Iris pigment epithelial cell (primary cell): ENCODE data around the gene AGAP1.

Experiments
- DNase-seq: peaks from one replicate; pipeline ENCODE4 v3.0.0-alpha.2; 2011; ENCODE audit warnings: low read depth

AGAP1 gene

DNA sequence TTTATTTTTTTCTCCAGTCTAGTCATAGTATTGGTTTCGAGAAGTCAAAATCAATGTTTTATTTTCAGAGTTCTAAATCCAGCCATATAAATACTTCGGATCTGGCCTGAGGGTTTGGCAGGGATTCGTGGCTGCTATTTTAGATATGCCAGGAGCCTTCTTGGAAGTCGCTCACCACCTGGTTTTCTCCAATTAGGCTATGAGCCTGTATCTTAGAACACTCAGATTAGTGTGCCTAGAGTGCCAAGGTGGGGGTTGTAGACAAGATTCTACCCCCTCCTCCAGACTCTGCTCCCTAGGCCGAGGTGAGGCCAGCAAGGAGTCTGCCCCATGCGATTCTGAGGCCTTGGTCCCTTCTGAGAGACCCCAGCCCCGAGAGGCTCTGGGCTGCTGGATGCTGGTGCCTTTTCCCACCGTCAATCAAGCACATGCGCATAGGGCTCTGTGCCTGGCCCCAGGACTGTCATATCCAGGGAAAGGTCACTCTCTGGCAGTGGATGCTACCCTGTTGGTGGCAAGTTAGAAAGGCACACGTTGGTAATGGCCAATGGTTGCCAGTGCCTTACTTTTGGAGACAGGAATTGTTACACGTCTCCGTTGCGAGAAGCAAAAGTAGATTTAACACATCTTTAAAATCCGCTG is 197.1 kb downstream of the AGAP1 start:
- no peak for DNase-seq

- no peak for DNase-seq
Observed at GRCh38 chr2:235692076-235692475, 198.2 kb downstream of the AGAP1 start.

- no peak for DNase-seq
Observed at GRCh38 chr2:235692671-235693171, 198.9 kb downstream of the AGAP1 start.

DNA sequence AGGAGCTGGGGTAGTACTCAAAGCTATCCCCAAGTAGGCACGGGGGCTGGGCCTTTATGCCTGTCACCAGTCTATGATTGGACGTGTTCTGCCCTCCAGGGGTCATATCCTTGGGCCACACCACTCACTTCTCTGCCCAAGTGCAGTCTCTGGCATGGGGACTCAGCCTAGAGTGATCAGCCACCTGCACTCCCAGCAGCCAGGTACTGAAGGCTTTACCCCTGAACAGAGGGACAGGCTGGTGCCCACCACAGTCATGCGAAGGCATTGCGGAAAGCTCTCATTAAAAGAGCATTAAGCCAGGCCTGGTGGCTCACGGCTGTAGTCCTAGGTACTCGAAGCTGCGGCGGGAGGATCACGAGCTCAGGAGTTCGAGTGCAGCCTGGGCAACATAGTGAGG is 199.4 kb downstream of the AGAP1 start:
- no peak for DNase-seq

- DNase-seq, result peak; percentile 67
Observed at GRCh38 chr2:235694721-235695601, 201.1 kb downstream of the AGAP1 start.

GRCh38 chr2:235695602-235695895 is 201.7 kb downstream of the AGAP1 start:
- no peak for DNase-seq

- no peak for DNase-seq
Observed at GRCh38 chr2:235697041-235697440, 203.2 kb downstream of the AGAP1 start.

DNA sequence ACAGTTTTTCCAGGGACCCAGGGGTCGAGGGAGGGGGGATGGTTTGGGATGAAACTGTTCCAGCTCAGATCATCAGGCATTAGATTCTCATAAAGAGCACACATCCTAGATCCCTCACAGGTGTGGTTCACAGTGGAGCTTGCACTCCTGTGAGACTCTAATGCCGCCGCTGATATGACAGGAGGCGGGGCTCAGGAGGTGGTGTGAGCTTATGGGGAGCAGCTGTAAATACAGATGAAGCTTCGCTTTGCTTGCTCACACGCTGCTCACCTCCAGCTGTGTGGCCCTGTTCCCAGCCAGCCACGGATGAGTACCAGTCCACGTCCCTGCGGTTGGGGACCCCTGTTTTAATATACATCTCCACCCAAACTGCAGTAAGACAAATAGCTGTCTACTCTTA is 204.2 kb downstream of the AGAP1 start:
- DNase-seq, result no peak

DNA sequence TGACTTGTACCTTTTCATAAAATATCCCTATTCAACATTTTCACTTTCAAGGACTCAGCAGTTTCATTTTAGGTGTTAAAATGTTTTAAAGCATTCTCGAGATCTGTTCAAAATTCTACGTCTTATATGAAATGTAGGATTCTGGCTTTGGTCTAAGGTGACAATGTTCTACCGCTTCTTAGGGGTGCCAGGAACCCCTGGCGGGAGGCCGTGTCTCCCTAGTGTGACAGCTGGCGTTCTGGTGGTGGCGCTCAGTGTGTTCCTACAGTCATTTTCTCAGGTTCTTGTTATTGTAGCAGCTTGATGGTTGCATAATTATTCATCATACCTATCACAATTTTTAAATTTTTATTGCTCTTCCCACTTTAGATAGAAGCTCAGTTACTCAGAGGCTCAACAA is 204.6 kb downstream of the AGAP1 start:
- no peak for DNase-seq

DNA sequence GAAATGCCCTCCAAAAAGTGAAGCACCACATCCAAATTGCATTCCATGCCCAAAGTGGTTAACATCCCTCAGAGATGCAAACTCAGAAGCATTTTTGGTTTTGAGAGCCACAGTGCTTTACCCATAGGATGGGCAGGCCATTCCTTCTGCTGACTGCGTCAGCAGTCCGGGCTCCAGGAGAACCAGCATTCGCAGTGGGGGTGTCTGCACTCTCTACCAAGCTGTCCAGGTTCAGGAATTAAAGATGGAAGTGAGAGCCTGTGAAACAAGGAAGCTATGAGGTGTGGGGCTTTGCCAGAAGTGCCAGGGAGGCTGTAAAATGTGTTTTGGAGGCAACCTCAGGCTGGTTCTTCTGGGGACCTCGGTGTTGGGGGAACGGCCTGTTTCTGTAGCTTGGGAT is 205.7 kb downstream of the AGAP1 start:
- no peak for DNase-seq

DNA sequence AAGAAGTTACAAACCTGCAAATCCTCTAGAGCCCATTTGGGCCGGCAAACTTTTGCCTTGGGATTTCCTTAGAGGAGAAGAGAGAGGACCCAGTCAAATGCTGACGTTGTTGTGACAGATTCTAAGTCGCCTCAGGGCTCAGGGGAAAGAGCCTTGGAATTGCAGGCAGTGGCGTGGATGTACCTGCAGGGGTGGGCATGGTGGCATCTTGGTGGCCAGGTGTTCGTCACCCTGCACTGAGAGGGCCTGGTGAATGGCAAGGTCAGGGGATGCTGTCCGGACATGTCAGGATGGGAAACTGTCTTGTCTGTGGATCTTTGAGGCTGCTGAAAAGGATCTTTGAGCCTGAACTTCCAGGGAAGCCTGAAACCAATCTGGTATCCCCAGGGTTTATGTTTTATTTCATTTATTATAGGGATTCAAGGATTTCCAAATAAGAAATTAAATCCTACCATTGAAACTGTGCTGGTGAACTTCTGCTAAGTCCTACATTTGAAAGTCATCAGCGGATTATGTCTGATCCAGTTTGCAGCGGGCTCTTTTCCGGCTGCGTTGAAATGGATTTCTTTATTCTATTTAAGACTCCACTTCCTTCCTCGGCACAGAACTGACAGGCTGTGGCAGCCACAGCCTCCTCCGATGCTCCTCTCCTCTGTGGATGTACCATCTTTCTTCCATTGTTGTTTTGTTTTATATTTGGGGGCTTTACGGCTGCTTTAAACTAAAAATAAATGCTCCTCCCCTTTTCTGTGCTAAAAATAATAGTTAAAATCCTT is 207.6 kb downstream of the AGAP1 start:
- DNase-seq, result peak; percentile 10

GRCh38 chr2:235702186-235702585 is 208.3 kb downstream of the AGAP1 start:
- DNase-seq, result no peak

- no peak for DNase-seq
Observed at GRCh38 chr2:235703711-235704295, 210.0 kb downstream of the AGAP1 start.

- no peak for DNase-seq
Observed at GRCh38 chr2:235705296-235705695, 211.5 kb downstream of the AGAP1 start.

- DNase-seq, result no peak
Observed at GRCh38 chr2:235706506-235706905, 212.7 kb downstream of the AGAP1 start.

- DNase-seq, result no peak
Observed at GRCh38 chr2:235707411-235708096, 213.7 kb downstream of the AGAP1 start.

DNA sequence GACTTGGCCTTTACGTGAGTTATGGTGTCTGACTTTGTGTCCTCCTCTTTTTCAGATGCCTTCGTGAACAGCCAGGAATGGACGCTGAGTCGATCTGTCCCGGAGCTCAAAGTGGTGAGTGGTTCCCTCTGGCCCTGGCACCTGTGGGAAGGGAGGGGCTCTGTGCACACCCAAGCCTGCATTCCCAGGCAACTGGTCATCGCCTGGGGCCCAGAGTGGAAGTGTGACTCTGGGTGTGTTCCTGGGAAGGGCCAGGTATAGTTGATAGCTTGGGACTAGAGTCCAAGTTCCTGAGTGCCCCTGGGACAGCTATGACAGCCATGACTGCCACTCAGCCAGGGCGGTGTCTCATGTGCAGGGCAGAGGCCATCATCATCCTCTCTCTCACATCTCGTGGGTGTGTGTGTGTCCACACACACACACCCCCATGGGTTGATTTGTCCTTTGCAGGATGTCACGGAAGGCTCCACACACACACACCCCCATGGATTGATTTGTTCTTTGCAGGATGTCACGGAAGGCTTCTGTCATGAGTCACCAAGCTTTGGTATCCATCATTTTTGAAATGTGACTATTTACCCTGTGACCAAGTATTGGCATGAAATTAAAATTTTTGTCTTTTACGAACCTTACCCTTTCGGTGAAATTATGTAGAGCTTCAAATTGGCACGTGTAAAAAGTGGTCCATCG is 215.4 kb downstream of the AGAP1 start:
- peak; percentile 25 for DNase-seq

DNA sequence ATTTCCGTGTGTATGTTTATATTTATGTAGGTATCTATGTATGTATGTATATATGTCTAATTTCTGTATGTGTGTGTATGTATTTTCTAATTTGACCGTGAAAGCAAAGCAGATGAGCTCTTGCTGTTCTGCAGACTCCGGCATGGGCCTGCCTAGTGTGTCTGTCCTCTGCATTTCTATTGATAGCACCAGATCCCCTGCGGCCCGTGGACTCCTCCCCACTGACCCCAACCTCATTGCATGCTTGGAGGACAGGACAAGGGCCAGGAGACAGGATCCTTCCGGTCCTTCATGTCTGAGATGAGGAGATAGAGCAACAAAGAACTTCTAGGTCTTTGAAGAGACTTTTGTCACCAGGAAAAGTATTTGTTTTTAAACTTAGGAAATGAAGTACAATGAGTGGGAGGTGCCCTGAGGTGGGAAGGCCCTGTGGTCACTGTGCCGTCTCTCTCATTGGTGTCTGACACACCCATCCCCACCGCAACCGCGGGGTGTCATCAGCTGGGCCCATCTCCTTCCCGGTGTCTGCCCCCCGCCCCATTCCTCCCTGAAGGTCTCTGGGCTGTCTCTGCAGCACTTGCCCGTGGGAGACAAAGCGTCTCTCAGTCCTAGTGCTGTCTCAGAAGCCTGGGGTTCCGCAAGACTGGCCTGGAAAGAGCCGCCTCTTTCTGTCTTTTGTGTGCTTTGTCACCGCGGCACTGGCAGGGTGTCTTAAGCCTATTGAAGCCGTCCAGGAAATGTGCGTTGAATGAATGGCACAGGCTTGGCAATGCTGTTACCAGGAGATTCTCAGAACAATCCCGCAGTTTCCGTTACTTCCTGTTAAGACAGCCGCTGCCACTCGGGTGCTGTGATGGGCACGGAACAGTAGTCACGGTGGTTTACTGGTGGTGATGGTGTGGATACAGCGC is 216.4 kb downstream of the AGAP1 start:
- no peak for DNase-seq

- no peak for DNase-seq
Observed at GRCh38 chr2:235710933-235711332, 217.1 kb downstream of the AGAP1 start.

DNA sequence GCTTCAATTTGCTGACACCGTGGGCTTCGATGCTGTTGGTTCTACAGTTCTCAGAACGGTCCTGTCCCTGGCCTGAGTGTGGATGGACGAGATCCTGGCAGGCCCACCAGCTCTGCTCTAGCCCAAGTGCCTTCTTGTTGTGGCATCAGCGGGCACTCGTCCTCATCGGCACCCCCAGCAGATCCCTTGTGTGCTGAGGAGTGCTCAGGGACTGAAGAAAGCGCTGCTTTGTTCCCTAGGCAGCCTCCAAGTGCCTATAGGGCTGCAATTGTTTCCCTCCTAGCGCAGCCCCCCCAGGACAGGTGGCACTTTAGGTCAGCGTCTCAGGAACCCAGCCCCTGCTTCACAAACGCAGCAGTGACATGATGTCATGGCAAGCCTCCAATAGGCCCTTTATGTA is 217.7 kb downstream of the AGAP1 start:
- no peak for DNase-seq
